DMS53 treated with DMSO at 0.1 percent for 48 hours (cell line): ENCODE data around the gene TFCP2.

Source experiments
- DNase-seq: peaks from one replicate; lab custom pipeline; 2025; ENCODE audit not compliant: unreplicated experiment; lab: John Stamatoyannopoulos, UW

TFCP2 gene

GRCh38 chr12:51197736-51198567, 25.0 kb upstream of the TFCP2 start:
- DNase-seq, result no peak

DNA sequence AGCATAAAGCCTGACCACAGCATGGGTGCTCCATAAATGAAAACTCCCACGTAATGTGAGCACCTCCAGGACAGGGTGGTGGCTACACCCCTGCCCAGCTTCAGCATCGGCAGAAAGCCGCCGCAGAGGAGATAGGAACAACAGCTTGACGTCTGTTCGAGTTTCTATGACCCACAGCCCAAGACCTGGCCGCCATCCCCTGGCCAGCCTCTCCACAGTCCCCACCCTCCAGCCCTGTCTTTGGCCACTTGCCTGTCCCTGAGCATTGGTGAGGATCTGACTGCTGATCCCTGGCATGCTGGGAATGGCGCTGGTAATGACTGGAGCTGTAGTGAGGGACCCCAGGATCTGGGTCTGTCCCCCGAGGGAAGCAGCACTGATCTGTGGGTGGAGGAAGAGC, 23.6 kb upstream of the TFCP2 start:
- no peak for DNase-seq

DNA sequence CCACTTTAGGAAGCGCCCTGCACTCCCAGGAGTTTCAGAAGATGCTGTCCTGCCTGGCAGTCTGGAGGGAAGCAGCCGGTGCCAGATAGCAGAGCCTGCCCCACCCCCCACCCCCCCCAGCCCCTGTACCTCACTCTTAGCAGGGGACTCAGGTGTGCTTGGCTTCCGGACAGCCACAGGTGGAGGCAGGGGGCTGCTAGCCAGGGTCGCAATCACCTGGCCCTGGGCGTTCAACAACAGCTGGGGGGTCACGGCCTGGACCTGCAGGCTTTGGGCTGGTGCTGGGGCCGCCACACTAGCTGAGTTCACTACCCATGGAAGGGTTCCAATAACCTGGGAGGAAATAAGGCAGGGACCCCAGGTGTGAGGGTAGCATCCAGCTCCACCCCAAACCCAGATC, 22.9 kb upstream of the TFCP2 start:
- no peak for DNase-seq

- no peak for DNase-seq
Measured at GRCh38 chr12:51192284-51192671, 19.3 kb upstream of the TFCP2 start.

- DNase-seq, result no peak
Measured at GRCh38 chr12:51191516-51192283, 18.8 kb upstream of the TFCP2 start.

GRCh38 chr12:51190820-51191219, 17.9 kb upstream of the TFCP2 start:
- no peak for DNase-seq

DNA sequence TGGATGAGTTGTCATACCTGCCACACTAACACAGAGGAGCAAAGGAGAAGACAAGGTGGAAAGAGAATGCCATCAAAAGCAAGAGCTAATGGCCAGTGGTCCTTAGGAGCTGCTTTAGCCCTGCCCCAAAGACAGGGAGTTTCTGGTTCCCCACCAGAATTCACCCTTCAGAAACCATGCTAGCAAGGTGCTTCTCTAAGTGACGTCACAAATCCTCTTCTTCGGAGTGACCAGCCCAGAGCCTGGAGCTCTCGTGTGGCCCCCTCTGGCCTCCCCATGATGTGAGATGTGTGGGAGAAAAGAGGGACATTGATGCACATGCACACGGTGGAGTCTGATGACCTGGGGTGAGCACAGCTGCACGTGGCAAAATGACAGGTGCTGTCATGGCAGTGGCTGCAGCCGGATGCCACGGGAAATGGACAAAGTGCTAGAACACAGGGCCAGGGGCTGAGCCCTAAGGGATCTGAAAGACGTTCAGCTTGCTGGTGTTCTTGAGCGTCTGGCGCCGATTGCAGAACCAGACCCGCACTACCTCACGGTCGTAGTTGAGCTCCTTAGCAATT, 16.9 kb upstream of the TFCP2 start:
- DNase-seq, result no peak

GRCh38 chr12:51188359-51189051, 15.6 kb upstream of the TFCP2 start:
- no peak for DNase-seq

DNA sequence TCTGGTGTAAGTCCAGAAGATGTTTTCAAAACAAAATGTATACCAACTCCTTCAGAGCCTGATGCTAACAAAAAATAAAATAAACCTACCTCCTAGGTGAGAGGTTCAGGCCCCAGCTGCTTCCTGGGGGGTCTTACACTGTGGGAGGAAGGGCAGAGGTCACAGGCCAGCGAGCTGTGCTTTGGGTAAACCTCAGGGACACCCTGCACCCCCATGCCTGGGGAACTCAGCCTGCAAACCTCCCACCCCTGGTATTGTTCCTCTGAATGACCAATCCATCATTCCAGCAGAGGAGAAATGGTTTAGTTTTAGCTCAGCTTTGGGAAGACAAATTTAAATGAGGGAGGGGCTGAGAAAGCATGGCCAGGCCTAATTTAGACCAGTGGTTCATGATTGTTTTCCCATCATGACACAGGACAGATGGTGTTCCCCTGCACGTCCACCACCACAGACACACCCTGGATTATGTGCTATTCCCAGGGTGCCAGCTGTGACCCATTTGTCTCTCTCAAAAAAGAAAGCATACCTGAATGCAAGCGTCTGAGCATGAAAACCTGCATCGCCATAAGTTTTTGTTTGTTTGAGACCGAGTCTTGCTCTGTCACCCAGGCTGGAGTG, 14.5 kb upstream of the TFCP2 start:
- DNase-seq, result no peak

DNA sequence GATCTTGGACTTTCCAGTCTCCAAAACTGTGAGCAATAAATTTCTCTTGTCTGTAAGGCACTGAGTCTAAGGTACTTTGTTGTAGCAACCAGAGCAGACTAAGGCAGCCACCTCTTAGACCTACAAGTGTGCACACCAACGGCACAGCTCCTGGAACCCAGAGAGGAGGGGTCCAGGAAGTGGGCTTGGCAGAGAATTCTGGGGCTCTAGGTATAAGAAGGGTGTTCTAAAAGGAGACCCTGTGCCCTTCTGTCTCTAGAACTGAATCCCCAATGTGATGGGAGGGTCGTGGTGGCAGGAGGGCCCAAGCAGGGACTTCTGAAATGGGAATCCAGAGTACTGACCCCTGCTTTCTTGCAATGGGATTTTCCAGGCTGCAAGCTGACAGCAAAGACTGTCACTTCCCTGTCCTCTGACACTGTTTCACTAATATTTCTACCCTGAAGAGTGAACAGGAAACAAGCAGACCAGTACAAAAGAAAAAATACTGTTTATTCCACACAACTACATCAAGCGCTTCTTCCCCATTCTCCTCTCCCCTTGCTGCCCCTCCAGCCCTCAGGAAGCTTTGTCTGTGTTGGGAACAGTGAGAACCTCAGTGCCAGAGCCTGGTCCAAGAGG, 13.6 kb upstream of the TFCP2 start:
- DNase-seq, result no peak

- no peak for DNase-seq
Measured at GRCh38 chr12:51185171-51185717, 12.3 kb upstream of the TFCP2 start.

GRCh38 chr12:51183816-51184215, 10.9 kb upstream of the TFCP2 start:
- DNase-seq, result peak; percentile 75

- DNase-seq, result no peak
Measured at GRCh38 chr12:51183349-51183748, 10.4 kb upstream of the TFCP2 start.

- no peak for DNase-seq
Measured at GRCh38 chr12:51181558-51181957, 8.6 kb upstream of the TFCP2 start.

DNA sequence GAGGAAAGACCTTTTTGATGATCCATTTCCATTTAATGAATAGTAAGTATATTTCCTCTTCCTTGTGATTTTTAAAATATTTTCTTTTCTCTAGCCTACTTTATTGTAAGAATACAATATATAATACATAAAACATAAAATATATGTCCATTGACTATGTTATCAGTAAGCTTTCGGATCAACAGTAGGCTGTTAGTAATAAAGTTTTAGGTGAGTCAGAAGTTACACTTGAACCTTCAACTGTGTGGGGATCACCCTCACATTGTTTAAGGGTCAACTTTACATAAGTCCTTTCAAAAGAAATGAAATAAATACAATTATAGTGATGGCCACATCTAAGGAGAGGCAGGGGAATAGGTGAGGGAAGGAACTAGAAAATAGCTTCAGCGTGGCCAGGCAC, 5.0 kb upstream of the TFCP2 start:
- no peak for DNase-seq

- no peak for DNase-seq
Measured at GRCh38 chr12:51174501-51174900, 1.6 kb upstream of the TFCP2 start.

DNA sequence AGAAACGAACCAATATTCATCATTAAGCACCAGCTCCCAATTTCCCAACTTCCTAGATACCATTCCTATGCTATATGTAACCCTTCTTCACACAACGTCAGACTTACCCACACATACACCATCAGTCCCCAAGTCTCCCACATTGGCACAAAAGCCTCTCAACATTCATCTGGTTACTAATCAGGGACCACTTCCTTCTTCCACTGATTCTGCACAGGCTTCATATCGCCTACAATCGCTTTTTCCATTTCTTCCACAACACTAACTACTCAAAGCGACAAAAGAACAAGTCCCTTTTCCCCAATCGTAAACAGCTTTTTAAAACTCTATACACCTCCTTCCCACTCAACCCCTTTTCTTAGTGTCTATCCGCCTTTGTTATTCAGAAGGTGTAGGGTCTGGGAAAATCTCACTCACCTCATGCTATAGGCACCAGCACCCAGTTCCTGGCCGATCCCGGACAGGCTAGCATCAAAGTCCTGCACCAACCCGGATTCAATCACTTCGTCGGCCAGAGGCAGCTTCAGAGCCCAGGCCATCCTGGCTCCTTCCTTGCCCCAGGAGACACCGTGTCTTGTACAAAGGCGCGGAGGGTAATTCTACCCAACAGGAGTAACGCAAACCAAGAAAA, 936 bp downstream of the TFCP2 start:
- DNase-seq, result peak; percentile 15

DNA sequence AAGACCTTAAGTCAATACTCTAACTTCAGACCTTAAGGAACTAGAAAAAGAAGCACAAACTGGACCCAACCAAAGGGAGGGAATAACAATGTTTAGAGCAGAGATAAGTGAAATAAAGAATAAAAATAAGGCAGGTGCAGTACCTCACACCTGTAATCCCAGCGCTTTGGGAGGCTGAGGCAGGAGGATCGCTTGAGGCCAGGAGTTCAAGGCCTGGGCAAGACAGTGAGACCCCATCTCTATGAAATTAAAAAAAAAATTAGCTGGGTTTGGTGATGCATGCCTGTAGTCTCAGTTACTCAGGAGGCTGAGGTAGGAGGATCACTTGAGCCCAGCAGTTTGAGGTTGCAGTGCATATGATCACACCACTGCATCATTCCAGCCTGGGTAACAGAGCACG, 9.1 kb downstream of the TFCP2 start:
- DNase-seq, result no peak

- no peak for DNase-seq
Measured at GRCh38 chr12:51162217-51162616, 10.7 kb downstream of the TFCP2 start.
